Keratinocyte (primary cell): ENCODE results near the gene PPP1R1C.
"Not testable (repeated sequence)": the region's sequence is repeated elsewhere in the genome, so short reads cannot be mapped to it uniquely, and the experiment has no call there.

Source experiments
- EZH2 ChIP-seq: IDR thresholded peaks from one replicate; pipeline ENCODE4 v1.6.1; 2012; ENCODE audit warnings: inconsistent platforms, mild to moderate bottlenecking, low read length, moderate library complexity
- TF ChIP-seq, protein P1 (sequence below), 3 experiments: IDR thresholded peaks in 1 of 3; conservative IDR thresholded peaks in 1 of 3; optimal IDR thresholded peaks in 1 of 3; 2 replicates in 2 of 3; 3 replicates in 1 of 3; pipeline versions ENCODE3 to v1.5.1; 2011; ENCODE audit warnings: low read length in 3 of 3, mild to moderate bottlenecking in 3 of 3, moderate library complexity in 2 of 3, control low read depth in 1 of 3, inconsistent platforms in 1 of 3; ENCODE audit not compliant: insufficient read depth in 2 of 3; ENCODE audit errors: extremely low read depth in 1 of 3

DNA sequence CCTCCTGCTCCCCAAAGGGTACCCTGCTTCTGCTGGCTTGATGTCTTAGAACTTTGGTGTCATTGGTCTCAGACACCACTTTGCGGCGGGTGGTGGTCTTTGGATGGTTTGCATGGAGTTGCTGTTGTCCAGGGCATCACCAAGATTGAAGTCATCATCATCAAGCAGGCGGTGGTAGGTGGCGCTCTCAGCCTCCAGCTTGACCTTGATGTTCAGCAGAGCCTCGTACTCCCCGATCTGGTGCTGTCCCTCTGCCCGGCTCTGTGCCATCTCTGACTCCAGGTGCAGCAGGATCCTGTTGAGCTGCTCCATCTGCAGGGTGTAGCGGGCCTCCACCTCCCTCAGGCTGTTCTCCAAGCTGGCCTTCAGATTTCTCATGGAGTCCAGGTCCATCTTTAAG is 24.5 kb upstream of the PPP1R1C start:
- TF ChIP-seq, protein P1, sequence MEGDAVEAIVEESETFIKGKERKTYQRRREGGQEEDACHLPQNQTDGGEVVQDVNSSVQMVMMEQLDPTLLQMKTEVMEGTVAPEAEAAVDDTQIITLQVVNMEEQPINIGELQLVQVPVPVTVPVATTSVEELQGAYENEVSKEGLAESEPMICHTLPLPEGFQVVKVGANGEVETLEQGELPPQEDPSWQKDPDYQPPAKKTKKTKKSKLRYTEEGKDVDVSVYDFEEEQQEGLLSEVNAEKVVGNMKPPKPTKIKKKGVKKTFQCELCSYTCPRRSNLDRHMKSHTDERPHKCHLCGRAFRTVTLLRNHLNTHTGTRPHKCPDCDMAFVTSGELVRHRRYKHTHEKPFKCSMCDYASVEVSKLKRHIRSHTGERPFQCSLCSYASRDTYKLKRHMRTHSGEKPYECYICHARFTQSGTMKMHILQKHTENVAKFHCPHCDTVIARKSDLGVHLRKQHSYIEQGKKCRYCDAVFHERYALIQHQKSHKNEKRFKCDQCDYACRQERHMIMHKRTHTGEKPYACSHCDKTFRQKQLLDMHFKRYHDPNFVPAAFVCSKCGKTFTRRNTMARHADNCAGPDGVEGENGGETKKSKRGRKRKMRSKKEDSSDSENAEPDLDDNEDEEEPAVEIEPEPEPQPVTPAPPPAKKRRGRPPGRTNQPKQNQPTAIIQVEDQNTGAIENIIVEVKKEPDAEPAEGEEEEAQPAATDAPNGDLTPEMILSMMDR (optimal IDR thresholded peaks at IDR 0.05 in 1 of 3, IDR thresholded peaks at IDR 0.05 in 1 of 3, conservative IDR thresholded peaks at IDR 0.05 in 1 of 3; ENCODE audit: extremely low read depth in 1 of 3, insufficient read depth in 2 of 3, low read length in 3 of 3): not testable (repeated sequence)
- not testable (repeated sequence) for TF ChIP-seq EZH2
